Breast epithelium (tissue), 3 donors: ENCODE measurements around the gene LTF.

Experiments used
- POLR2AphosphoS5 ChIP-seq, 3 donors: sonication (generic); formaldehyde crosslinking; IDR thresholded peaks; one replicate each; pipeline ENCODE4 v1.6.1; 2017; ENCODE audit warnings: antibody characterized with exemption in 3 of 3
- TF ChIP-seq, protein P1 (sequence below), 3 donors: fragments of 450-650 bp; IDR thresholded peaks; one replicate each; pipeline ENCODE4 v1.5.1; 2016 to 2017; ENCODE audit warnings: antibody characterized with exemption in 3 of 3, mild to moderate bottlenecking in 3 of 3, moderate library complexity in 3 of 3

DNA sequence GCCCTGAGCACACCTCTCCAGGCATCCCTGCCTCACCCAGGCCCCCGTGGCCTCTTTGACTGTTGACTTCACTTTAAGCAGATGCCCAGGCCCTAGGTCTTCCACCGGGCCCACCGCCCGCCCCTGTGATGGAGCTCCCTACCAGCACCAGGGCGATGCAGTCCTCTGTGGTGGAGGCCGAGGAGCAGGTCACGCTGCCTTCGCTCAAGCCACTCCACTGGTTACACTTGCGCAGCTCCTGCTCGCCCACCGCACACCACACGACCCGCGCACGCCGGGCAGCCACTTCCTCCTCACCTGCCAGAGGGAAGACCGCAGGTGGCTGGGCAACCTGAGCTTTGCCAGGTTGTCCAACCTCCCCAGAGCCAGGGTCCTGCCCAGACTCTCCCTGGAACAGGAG is 16.0 kb downstream of the LTF start:
- TF ChIP-seq, protein P1, sequence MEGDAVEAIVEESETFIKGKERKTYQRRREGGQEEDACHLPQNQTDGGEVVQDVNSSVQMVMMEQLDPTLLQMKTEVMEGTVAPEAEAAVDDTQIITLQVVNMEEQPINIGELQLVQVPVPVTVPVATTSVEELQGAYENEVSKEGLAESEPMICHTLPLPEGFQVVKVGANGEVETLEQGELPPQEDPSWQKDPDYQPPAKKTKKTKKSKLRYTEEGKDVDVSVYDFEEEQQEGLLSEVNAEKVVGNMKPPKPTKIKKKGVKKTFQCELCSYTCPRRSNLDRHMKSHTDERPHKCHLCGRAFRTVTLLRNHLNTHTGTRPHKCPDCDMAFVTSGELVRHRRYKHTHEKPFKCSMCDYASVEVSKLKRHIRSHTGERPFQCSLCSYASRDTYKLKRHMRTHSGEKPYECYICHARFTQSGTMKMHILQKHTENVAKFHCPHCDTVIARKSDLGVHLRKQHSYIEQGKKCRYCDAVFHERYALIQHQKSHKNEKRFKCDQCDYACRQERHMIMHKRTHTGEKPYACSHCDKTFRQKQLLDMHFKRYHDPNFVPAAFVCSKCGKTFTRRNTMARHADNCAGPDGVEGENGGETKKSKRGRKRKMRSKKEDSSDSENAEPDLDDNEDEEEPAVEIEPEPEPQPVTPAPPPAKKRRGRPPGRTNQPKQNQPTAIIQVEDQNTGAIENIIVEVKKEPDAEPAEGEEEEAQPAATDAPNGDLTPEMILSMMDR (IDR thresholded peaks at IDR 0.05): no peak
- TF ChIP-seq POLR2AphosphoS5 (IDR thresholded peaks at IDR 0.05): no peak
